Limb (tissue), 2 donors: ENCODE measurements around the gene JAG1.

ENCODE experiments used
- DNase-seq, 2 donors: peaks; one replicate each; pipeline ENCODE4 v3.0.0-alpha.2; 2016; ENCODE audit errors: extremely low spot score in 2 of 2

JAG1 gene

GRCh38 chr20:10699941-10700340 is 26.1 kb upstream of the JAG1 start:
- no peak for DNase-seq

- DNase-seq, result no peak
Observed at GRCh38 chr20:10699489-10699888, 25.7 kb upstream of the JAG1 start.

- DNase-seq, result no peak
Observed at GRCh38 chr20:10696650-10697049, 22.9 kb upstream of the JAG1 start.

GRCh38 chr20:10689385-10689784 is 15.6 kb upstream of the JAG1 start:
- no peak for DNase-seq

- no peak for DNase-seq
Observed at GRCh38 chr20:10687895-10688294, 14.1 kb upstream of the JAG1 start.

GRCh38 chr20:10686356-10687133 is 12.7 kb upstream of the JAG1 start:
- no peak for DNase-seq

- no peak for DNase-seq
Observed at GRCh38 chr20:10683537-10683936, 9.7 kb upstream of the JAG1 start.

- no peak for DNase-seq
Observed at GRCh38 chr20:10682939-10683338, 9.1 kb upstream of the JAG1 start.

- DNase-seq, result no peak
Observed at GRCh38 chr20:10681494-10681893, 7.7 kb upstream of the JAG1 start.

GRCh38 chr20:10680571-10680970 is 6.8 kb upstream of the JAG1 start:
- no peak for DNase-seq

GRCh38 chr20:10679269-10679668 is 5.5 kb upstream of the JAG1 start:
- DNase-seq, result no peak

- no peak for DNase-seq
Observed at GRCh38 chr20:10676518-10676917, 2.7 kb upstream of the JAG1 start.

GRCh38 chr20:10675450-10675848 is 1.6 kb upstream of the JAG1 start:
- DNase-seq, result no peak

- DNase-seq, result peak; percentile 64 to 88
Observed at GRCh38 chr20:10674684-10675449, 1.1 kb upstream of the JAG1 start.

- peak in 1 of 2 donors; percentile 74 for DNase-seq
Observed at GRCh38 chr20:10673176-10673841, 490 bp downstream of the JAG1 start.

- DNase-seq, result peak in 1 of 2 donors; percentile 69
Observed at GRCh38 chr20:10672624-10673127, 1.1 kb downstream of the JAG1 start.

GRCh38 chr20:10671919-10672623 is 1.7 kb downstream of the JAG1 start:
- peak; percentile 52 to 83 for DNase-seq

GRCh38 chr20:10671221-10671918 is 2.4 kb downstream of the JAG1 start:
- DNase-seq, result peak in 1 of 2 donors; percentile 74

- no peak for DNase-seq
Observed at GRCh38 chr20:10670501-10671220, 3.1 kb downstream of the JAG1 start.

- no peak for DNase-seq
Observed at GRCh38 chr20:10669843-10670446, 3.9 kb downstream of the JAG1 start.
